ENCODE results near the gene FLT3LG.

DNA sequence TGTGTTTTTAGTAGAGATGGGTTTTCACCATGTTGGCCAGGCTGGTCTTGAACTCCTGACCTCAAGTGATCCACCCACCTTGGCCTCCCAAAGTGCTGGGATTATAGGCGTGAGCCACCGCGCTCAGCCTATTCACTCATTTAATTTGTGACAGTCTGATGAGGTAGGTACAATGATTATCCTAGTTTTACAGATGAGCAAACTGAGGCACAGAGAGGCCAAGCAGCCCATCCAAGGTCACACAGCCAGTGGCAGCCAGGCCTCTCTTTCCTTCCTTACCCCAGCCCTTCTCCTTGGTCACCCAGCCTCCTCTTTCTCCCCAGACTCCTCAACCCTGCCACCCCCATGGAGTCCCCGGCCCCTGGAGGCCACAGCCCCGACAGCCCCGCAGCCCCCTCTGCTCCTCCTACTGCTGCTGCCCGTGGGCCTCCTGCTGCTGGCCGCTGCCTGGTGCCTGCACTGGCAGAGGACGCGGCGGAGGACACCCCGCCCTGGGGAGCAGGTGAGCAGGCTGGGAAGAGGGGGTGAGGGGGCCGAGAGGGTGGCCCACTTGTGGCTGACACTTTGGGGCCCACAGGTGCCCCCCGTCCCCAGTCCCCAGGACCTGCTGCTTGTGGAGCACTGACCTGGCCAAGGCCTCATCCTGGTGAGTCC lies 6.1 kb downstream of the FLT3LG start:
- TF ChIP-seq, protein P1, sequence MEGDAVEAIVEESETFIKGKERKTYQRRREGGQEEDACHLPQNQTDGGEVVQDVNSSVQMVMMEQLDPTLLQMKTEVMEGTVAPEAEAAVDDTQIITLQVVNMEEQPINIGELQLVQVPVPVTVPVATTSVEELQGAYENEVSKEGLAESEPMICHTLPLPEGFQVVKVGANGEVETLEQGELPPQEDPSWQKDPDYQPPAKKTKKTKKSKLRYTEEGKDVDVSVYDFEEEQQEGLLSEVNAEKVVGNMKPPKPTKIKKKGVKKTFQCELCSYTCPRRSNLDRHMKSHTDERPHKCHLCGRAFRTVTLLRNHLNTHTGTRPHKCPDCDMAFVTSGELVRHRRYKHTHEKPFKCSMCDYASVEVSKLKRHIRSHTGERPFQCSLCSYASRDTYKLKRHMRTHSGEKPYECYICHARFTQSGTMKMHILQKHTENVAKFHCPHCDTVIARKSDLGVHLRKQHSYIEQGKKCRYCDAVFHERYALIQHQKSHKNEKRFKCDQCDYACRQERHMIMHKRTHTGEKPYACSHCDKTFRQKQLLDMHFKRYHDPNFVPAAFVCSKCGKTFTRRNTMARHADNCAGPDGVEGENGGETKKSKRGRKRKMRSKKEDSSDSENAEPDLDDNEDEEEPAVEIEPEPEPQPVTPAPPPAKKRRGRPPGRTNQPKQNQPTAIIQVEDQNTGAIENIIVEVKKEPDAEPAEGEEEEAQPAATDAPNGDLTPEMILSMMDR (IDR thresholded peaks at IDR 0.05) = no peak
- TF ChIP-seq POLR2AphosphoS5 (IDR thresholded peaks at IDR 0.05) = no peak
- no peak for TF ChIP-seq EP300 (IDR thresholded peaks at IDR 0.05)
- no peak for TF ChIP-seq POLR2A (IDR thresholded peaks at IDR 0.05; ENCODE audit: low read depth)

All from esophagus muscularis mucosa (tissue), 4 donors.